Choroid plexus epithelial cell (primary cell): Measurements from ENCODE around the gene AGA.

Experiments
- DNase-seq: peaks from one replicate; pipeline ENCODE4 v3.0.0-alpha.2; 2010; ENCODE audit warnings: low read depth
- H3K4me3 ChIP-seq: 2 replicates; pipeline ENCODE4 v1.5.1; 2011; ENCODE audit warnings: low read depth, mild to moderate bottlenecking, control low read depth, low read length, moderate library complexity
- CTCF ChIP-seq: conservative IDR thresholded peaks from 2 replicates; pipeline ENCODE4 v1.5.1; 2011; ENCODE audit warnings: low read depth, mild to moderate bottlenecking, control low read depth, inconsistent platforms, low read length, moderate library complexity

Gene AGA

GRCh38 chr4:177400030-177400429 lies 42.2 kb downstream of the AGA start:
- DNase-seq, result peak; percentile 13
- H3K4me3 ChIP-seq, result no peak overlapping the region
- TF ChIP-seq CTCF, result no peak

GRCh38 chr4:177396352-177396751 lies 45.9 kb downstream of the AGA start:
- TF ChIP-seq CTCF, result no peak
- DNase-seq, result no peak
- no peak overlapping the region for H3K4me3 ChIP-seq

GRCh38 chr4:177393236-177393635 lies 49.0 kb downstream of the AGA start:
- DNase-seq, result no peak
- H3K4me3 ChIP-seq, result no peak overlapping the region
- no peak for TF ChIP-seq CTCF

- H3K4me3 ChIP-seq, result no peak overlapping the region
- no peak for DNase-seq
- no peak for TF ChIP-seq CTCF
Measured at GRCh38 chr4:177391953-177392352, 50.3 kb downstream of the AGA start.

GRCh38 chr4:177391287-177391686 lies 51.0 kb downstream of the AGA start:
- TF ChIP-seq CTCF, result no peak
- DNase-seq, result no peak
- H3K4me3 ChIP-seq, result no peak overlapping the region

GRCh38 chr4:177386278-177386815 lies 55.9 kb downstream of the AGA start:
- TF ChIP-seq CTCF, result no peak
- H3K4me3 ChIP-seq, result no peak overlapping the region
- DNase-seq, result no peak

- no peak for TF ChIP-seq CTCF
- DNase-seq, result no peak
- H3K4me3 ChIP-seq, result no peak overlapping the region
Measured at GRCh38 chr4:177385576-177386277, 56.5 kb downstream of the AGA start.
